DOHH2 (cell line): ENCODE data around the gene ACOT11.

Experiments
- EZH2phosphoT487 ChIP-seq: fragments of 200-600 bp; sonication (generic); IDR thresholded peaks from 2 replicates; pipeline ENCODE4 v1.6.1; 2017; ENCODE audit warnings: borderline replicate concordance, mild to moderate bottlenecking, antibody characterized with exemption, low read length, moderate library complexity, mixed read lengths
- TF ChIP-seq, protein P1 (sequence below): fragments of 200-600 bp; sonication (generic); IDR thresholded peaks from one replicate; pipeline ENCODE4 v1.5.1; 2014; ENCODE audit warnings: antibody characterized with exemption, mild to moderate bottlenecking, low read depth, low read length; ENCODE audit not compliant: poor library complexity, severe bottlenecking

DNA sequence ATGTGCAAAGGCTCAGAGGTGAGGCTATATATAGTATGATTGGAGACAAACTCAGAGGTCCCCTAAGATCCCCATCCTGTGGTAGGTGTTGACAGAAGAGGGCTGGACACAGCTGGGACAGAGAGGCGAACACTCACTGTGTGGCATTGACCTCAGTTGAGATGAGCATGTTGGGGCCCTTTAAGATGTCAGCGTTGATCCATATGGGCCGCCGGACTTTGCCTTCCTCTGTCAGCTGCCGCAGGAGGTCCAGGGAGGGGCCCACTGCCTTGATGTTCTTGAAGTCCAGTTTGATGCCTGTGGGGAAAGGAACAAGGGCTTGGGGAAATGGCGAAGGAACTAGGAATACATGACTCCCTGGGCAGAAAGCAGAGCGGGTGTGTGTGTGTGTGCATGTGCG lies 66.5 kb downstream of the ACOT11 start:
- TF ChIP-seq, protein P1, sequence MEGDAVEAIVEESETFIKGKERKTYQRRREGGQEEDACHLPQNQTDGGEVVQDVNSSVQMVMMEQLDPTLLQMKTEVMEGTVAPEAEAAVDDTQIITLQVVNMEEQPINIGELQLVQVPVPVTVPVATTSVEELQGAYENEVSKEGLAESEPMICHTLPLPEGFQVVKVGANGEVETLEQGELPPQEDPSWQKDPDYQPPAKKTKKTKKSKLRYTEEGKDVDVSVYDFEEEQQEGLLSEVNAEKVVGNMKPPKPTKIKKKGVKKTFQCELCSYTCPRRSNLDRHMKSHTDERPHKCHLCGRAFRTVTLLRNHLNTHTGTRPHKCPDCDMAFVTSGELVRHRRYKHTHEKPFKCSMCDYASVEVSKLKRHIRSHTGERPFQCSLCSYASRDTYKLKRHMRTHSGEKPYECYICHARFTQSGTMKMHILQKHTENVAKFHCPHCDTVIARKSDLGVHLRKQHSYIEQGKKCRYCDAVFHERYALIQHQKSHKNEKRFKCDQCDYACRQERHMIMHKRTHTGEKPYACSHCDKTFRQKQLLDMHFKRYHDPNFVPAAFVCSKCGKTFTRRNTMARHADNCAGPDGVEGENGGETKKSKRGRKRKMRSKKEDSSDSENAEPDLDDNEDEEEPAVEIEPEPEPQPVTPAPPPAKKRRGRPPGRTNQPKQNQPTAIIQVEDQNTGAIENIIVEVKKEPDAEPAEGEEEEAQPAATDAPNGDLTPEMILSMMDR: no peak
- no peak for TF ChIP-seq EZH2phosphoT487
